ENCODE data around the gene OR51I1.

OR51I1 gene

GRCh38 chr11:5467527-5467926, 26.2 kb upstream of the OR51I1 start:
- no peaks in the 10 kb centered on the region for H3K4me1 ChIP-seq (ENCODE audit: low read depth, poor library complexity, severe bottlenecking)
- H3K27ac ChIP-seq: no peak overlapping the region
- TF ChIP-seq CTCF (conservative IDR thresholded peaks at IDR 0.05; ENCODE audit: low read depth, low read length): no peak
- H3K36me3 ChIP-seq (ENCODE audit: insufficient read depth): no peaks in the 10 kb centered on the region
- no peak overlapping the region for H2AFZ ChIP-seq (ENCODE audit: low read depth)
- no peaks in the 10 kb centered on the region for H3K79me2 ChIP-seq (ENCODE audit: insufficient read depth, low read depth)
- H3K4me3 ChIP-seq (IDR thresholded peaks at IDR 0.05; ENCODE audit: insufficient read depth, low read depth, low read length): no peak overlapping the region
- H3K27me3 ChIP-seq (ENCODE audit: insufficient read depth, low read depth): no peaks in the 10 kb centered on the region
- no peaks in the 10 kb centered on the region for H4K20me1 ChIP-seq (ENCODE audit: insufficient read depth)
- H3K4me2 ChIP-seq: no peak overlapping the region
- no peak overlapping the region for H3K9ac ChIP-seq

- Histone ChIP-seq H3K27me3 (ENCODE audit: insufficient read depth, low read depth) (no peaks in the 10 kb centered on the region), H3K36me3 (ENCODE audit: insufficient read depth) (no peaks in the 10 kb centered on the region), H3K4me2 (no peak overlapping the region), H4K20me1 (ENCODE audit: insufficient read depth) (no peaks in the 10 kb centered on the region), H3K4me1 (ENCODE audit: low read depth, poor library complexity, severe bottlenecking) (no peaks in the 10 kb centered on the region), H3K79me2 (ENCODE audit: insufficient read depth, low read depth) (no peaks in the 10 kb centered on the region), H3K27ac (no peak overlapping the region), H2AFZ (ENCODE audit: low read depth) (no peak overlapping the region), H3K4me3 (IDR thresholded peaks at IDR 0.05; ENCODE audit: insufficient read depth, low read depth, low read length) (no peak overlapping the region), H3K9ac (no peak overlapping the region)
- no peak for TF ChIP-seq CTCF (conservative IDR thresholded peaks at IDR 0.05; ENCODE audit: low read depth, low read length)
Measured at GRCh38 chr11:5460983-5461621, 19.8 kb upstream of the OR51I1 start.

- no peak overlapping the region for H3K4me3 ChIP-seq (IDR thresholded peaks at IDR 0.05; ENCODE audit: insufficient read depth, low read depth, low read length)
- no peak for TF ChIP-seq CTCF (conservative IDR thresholded peaks at IDR 0.05; ENCODE audit: low read depth, low read length)
- H3K27ac ChIP-seq: no peak overlapping the region
- no peaks in the 10 kb centered on the region for H3K27me3 ChIP-seq (ENCODE audit: insufficient read depth, low read depth)
- no peak overlapping the region for H3K9ac ChIP-seq
- H3K4me2 ChIP-seq: no peak overlapping the region
- H3K36me3 ChIP-seq (ENCODE audit: insufficient read depth): no peaks in the 10 kb centered on the region
- H2AFZ ChIP-seq (ENCODE audit: low read depth): no peak overlapping the region
- H3K4me1 ChIP-seq (ENCODE audit: low read depth, poor library complexity, severe bottlenecking): no peaks in the 10 kb centered on the region
- H4K20me1 ChIP-seq (ENCODE audit: insufficient read depth): no peaks in the 10 kb centered on the region
- no peaks in the 10 kb centered on the region for H3K79me2 ChIP-seq (ENCODE audit: insufficient read depth, low read depth)
Measured at GRCh38 chr11:5449432-5449831, 8.1 kb upstream of the OR51I1 start.

GRCh38 chr11:5449023-5449422, 7.7 kb upstream of the OR51I1 start, which contains the start of gene OR51I2:
Gene OR51I2 (plus strand): TSS chr11:5449323. CDS start chr11:5453489, 4,166 bp downstream.
- Histone ChIP-seq H4K20me1 (ENCODE audit: insufficient read depth) (no peaks in the 10 kb centered on the region), H3K27ac (no peak within 1 kb of the TSS), H3K4me3 (IDR thresholded peaks at IDR 0.05; ENCODE audit: insufficient read depth, low read depth, low read length) (no peak within 1 kb of the TSS), H3K36me3 (ENCODE audit: insufficient read depth) (no peaks in the 10 kb centered on the region), H2AFZ (ENCODE audit: low read depth) (no peak within 1 kb of the TSS), H3K79me2 (ENCODE audit: insufficient read depth, low read depth) (no peaks in the 10 kb centered on the region), H3K9ac (no peak within 1 kb of the TSS), H3K4me1 (ENCODE audit: low read depth, poor library complexity, severe bottlenecking) (no peaks in the 10 kb centered on the region), H3K27me3 (ENCODE audit: insufficient read depth, low read depth) (no peaks in the 10 kb centered on the region), H3K4me2 (no peak within 1 kb of the TSS)
- no peak for TF ChIP-seq CTCF (conservative IDR thresholded peaks at IDR 0.05; ENCODE audit: low read depth, low read length)

Data from KMS-11 (cell line).